Measurements from ENCODE around the gene CD1C. TPM values are rescaled to one million over a fixed set of nuclear protein-coding genes. Genes with fewer than 3 reads are reported as not detected.

The CD1C gene
- not detected for total RNA-seq

GRCh38 chr1:158289811-158290210 lies at the start of gene CD1C:
Gene CD1C, plus strand, starts transcription at chr1:158289923. Its CDS starts 142 bp downstream, at chr1:158290065.

DNA sequence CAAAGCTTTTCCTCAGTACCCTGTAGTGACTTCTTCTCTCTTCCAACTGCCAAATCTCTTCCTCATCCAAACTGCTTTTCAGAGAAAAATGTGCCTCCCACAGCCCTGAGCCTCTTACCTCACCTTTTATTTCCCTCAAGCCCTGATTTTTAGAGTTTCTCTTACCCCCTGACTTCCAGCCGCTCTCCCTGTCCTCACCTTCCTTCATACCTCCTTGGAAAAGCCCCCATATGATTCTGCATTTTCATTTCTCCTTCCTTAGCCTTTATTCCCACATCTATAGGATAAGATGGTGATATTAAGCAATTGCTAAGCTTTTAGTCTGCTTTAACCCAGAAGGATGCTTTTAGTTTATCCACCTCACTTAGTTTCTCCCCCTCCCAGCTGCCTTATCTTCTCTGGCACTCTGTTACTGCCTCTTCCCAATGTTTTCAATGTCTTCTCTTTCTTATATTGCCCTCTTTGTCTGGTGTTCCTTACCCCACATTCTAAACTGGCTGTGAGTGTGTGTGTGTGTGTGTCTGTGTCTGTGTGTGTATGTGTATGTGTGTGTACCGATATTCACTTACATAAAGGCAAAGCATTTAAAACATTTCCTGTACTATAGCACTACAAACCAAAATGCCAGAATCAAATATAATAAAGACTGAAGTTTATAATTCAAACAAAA lies 41.9 kb downstream of the CD1C start, which contains the start of gene CD1B:
Gene CD1B (minus strand): TSS at position 51 of the 670 bp plus-strand sequence. CDS start 108 bp downstream, outside the sequence.

Other genes starting within 250 kb of the CD1C start
- not detected for gene CD1D, start 109.0 kb upstream of the CD1C start, total RNA-seq
- gene CD1A, start 35.5 kb upstream of the CD1C start, total RNA-seq: not detected
- not detected for gene CD1B, start 41.6 kb downstream of the CD1C start, total RNA-seq
- not detected for gene CD1E, start 64.0 kb downstream of the CD1C start, total RNA-seq
- gene OR10T2, start 109.5 kb downstream of the CD1C start, total RNA-seq: not detected
- not detected for gene OR10K2, start 136.3 kb downstream of the CD1C start, total RNA-seq
- gene OR10K1, start 171.9 kb downstream of the CD1C start, total RNA-seq: not detected
- gene OR10R2, start 182.3 kb downstream of the CD1C start, total RNA-seq: not detected